Endothelial cell of umbilical vein (primary cell): Measurements from ENCODE around the gene HSPG2.

ENCODE experiments used
- EZH2 ChIP-seq: IDR thresholded peaks from 2 replicates; pipeline ENCODE4 v1.6.1; 2012; ENCODE audit warnings: borderline replicate concordance, low read depth, mild to moderate bottlenecking, moderate library complexity, low read length, inconsistent platforms; ENCODE audit not compliant: severe bottlenecking
- JUN ChIP-seq: IDR thresholded peaks from 2 replicates; pipeline ENCODE4 v1.6.1; 2011; ENCODE audit warnings: borderline replicate concordance, low read depth; ENCODE audit not compliant: insufficient read length, insufficient read depth
- TF ChIP-seq, protein P1 (sequence below), 2 donors: IDR thresholded peaks; 1 replicate in 1 of 2; 2 replicates in 1 of 2; pipeline ENCODE4 v1.5.1; 2011; ENCODE audit warnings: low read length in 2 of 2, mild to moderate bottlenecking in 2 of 2, moderate library complexity in 2 of 2, control low read depth in 1 of 2, inconsistent platforms in 1 of 2, low read depth in 1 of 2; ENCODE audit not compliant: insufficient read depth in 1 of 2; ENCODE audit errors: extremely low read depth in 1 of 2

DNA sequence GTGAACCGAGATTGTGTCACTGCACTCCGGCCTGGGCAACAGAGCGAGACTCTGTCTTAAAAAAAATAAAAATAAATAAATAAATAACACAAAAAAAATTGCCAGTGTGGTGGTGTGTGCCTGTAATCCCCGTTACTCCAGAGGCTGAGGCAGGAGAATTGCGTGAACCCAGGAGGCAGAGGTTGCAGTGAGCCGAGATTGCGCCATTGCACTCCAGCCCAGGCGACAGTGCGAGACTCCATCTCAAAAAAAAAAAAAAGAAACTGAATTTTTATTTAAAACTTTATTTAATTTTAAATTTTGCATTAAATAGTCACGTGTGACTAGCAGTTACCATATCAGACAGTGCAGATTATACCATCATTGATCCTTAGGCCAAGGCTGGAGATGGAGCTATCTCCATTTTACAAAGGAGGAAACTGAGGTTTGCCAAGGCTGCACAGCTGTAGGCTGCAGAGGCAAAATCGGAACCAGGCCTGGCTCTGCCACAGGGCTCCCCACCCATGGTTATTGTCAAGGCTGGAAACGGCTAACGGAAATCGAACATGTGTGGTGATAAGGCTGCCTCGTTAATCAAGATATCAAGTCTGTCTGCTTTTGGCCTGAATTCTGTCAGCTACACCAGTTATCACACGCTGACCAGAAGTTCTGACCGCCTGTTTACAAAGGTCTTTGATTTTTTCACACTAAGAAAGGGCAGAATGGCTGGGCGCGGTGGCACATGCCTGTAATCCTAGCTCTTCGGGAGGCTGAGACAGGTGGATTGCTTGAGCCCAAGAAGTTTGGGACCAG is 20.5 kb downstream of the HSPG2 start:
- TF ChIP-seq EZH2 = no peak
- TF ChIP-seq, protein P1, sequence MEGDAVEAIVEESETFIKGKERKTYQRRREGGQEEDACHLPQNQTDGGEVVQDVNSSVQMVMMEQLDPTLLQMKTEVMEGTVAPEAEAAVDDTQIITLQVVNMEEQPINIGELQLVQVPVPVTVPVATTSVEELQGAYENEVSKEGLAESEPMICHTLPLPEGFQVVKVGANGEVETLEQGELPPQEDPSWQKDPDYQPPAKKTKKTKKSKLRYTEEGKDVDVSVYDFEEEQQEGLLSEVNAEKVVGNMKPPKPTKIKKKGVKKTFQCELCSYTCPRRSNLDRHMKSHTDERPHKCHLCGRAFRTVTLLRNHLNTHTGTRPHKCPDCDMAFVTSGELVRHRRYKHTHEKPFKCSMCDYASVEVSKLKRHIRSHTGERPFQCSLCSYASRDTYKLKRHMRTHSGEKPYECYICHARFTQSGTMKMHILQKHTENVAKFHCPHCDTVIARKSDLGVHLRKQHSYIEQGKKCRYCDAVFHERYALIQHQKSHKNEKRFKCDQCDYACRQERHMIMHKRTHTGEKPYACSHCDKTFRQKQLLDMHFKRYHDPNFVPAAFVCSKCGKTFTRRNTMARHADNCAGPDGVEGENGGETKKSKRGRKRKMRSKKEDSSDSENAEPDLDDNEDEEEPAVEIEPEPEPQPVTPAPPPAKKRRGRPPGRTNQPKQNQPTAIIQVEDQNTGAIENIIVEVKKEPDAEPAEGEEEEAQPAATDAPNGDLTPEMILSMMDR (IDR thresholded peaks at IDR 0.05; ENCODE audit: extremely low read depth in 1 of 2, insufficient read depth in 1 of 2, low read depth in 1 of 2, low read length in 2 of 2) = no peak
- no peak for TF ChIP-seq JUN
